HUES64 (cell line): ENCODE data around the gene MYH7B.

ENCODE experiments used
- H3K27ac ChIP-seq: 2 replicates; pipeline ENCODE4 v1.7.0; 2013; ENCODE audit warnings: low read depth, low read length, inconsistent platforms
- H3K27me3 ChIP-seq: 2 replicates; pipeline ENCODE4 v1.6.1; 2013; ENCODE audit warnings: mild to moderate bottlenecking, low read length; ENCODE audit not compliant: insufficient read depth
- H3K36me3 ChIP-seq: 2 replicates; pipeline ENCODE4 v1.6.1; 2013; ENCODE audit warnings: mild to moderate bottlenecking, low read length; ENCODE audit not compliant: insufficient read depth
- H3K4me1 ChIP-seq: 2 replicates; pipeline ENCODE4 v1.6.1; 2013; ENCODE audit warnings: mild to moderate bottlenecking, low read length, moderate library complexity; ENCODE audit not compliant: insufficient read depth
- H3K4me3 ChIP-seq: 2 replicates; pipeline ENCODE4 v1.5.1; 2013; ENCODE audit warnings: mild to moderate bottlenecking, low read length, moderate library complexity
- H3K9ac ChIP-seq: 2 replicates; pipeline ENCODE4 v1.6.1; 2013; ENCODE audit warnings: mild to moderate bottlenecking, low read depth, low read length
- H3K9me3 ChIP-seq: 2 replicates; pipeline ENCODE4 v1.6.1; 2013; ENCODE audit warnings: low read depth, low read length; ENCODE audit not compliant: insufficient read depth
- WGBS: fragments of 150-250, 120-280 bp; methylation state at CpG from one replicate; pipeline ENCODE4 v1.1.7; 2013; ENCODE audit warnings: missing lambda C conversion rate; 5-methylcytosine and 5-hydroxymethylcytosine counted together

MYH7B gene

GRCh38 chr20:34925981-34926380 is 29.7 kb upstream of the MYH7B start:
- peaks cover 45% of the 10 kb centered on the region for H3K36me3 ChIP-seq
- WGBS, result 93% methylated on average over 1 of the region's 1 CpG

GRCh38 chr20:34926581-34926980 is 29.1 kb upstream of the MYH7B start:
- H3K27me3 ChIP-seq, result no peaks in the 10 kb centered on the region
- no peak overlapping the region for H3K4me3 ChIP-seq
- H3K9me3 ChIP-seq, result peaks cover 8% of the 10 kb centered on the region
- 83% methylated on average over 1 of the region's 1 CpG for WGBS
- no peak overlapping the region for H3K9ac ChIP-seq
- no peaks in the 10 kb centered on the region for H3K4me1 ChIP-seq
- peaks cover 51% of the 10 kb centered on the region for H3K36me3 ChIP-seq
- no peak overlapping the region for H3K27ac ChIP-seq

More at GRCh38 chr20:34925981-34926380, 29.7 kb upstream of the MYH7B start:
- Histone ChIP-seq H3K9ac (no peak overlapping the region), H3K4me3 (no peak overlapping the region), H3K4me1 (no peaks in the 10 kb centered on the region), H3K27ac (no peak overlapping the region), H3K9me3 (peaks cover 8% of the 10 kb centered on the region), H3K27me3 (no peaks in the 10 kb centered on the region)

DNA sequence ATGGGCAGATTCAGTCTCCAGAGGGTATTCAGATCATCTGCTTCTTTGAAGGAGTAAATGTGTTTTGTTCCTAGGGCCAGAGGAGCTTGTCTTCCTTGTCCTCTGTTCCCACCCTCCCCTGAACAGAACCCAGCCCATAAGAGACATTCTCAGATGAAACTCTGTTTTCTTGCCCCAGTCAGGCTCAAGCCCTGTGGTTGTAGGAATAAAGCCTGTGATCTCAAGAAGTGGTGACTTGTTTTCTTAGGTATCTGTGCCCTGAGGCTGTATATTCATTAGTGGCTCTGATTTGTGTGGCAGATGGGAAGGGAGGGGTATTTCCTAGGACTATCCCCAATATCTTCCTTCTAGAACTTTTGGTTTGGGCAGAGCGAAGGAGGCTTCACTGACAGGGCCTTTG is 27.9 kb upstream of the MYH7B start:
- no peaks in the 10 kb centered on the region for H3K27me3 ChIP-seq
- no peak overlapping the region for H3K9ac ChIP-seq
- H3K27ac ChIP-seq, result no peak overlapping the region
- peaks cover 58% of the 10 kb centered on the region for H3K36me3 ChIP-seq
- WGBS, result 92% methylated on average over 1 of the region's 1 CpG
- H3K4me3 ChIP-seq, result no peak overlapping the region
- H3K9me3 ChIP-seq, result peaks cover 8% of the 10 kb centered on the region
- no peaks in the 10 kb centered on the region for H3K4me1 ChIP-seq

GRCh38 chr20:34928411-34928810 is 27.3 kb upstream of the MYH7B start:
- WGBS, result 94% methylated on average over 2 of the region's 2 CpGs
- Histone ChIP-seq H3K4me1 (no peaks in the 10 kb centered on the region), H3K4me3 (no peak overlapping the region), H3K27me3 (no peaks in the 10 kb centered on the region), H3K27ac (no peak overlapping the region), H3K9me3 (peaks cover 2% of the 10 kb centered on the region; the same call in 1 of the 2 replicates), H3K36me3 (peaks cover 56% of the 10 kb centered on the region), H3K9ac (no peak overlapping the region)

DNA sequence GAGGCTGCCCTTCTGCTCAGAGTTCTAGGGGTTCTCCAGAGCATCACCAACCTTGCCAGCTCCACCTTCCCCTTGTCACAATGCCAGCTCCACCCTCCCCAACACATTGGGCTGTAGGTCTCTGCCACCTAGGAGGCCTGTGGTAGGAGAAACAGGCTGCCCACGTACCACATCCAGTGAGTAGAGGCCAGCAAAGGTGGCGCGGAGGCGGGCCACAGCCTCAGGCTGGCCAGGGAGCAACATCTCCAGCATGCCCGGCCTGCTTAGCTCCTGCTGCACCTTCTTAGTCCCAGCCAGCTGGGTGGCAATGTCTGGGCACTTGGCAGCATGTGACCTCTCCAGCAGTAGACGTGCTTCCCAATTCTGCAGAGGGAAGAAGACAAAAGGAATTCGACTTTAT is 23.9 kb upstream of the MYH7B start:
- Histone ChIP-seq H3K4me1 (no peaks in the 10 kb centered on the region), H3K4me3 (no peak overlapping the region), H3K27me3 (no peaks in the 10 kb centered on the region), H3K9ac (no peak overlapping the region), H3K36me3 (peaks cover 74% of the 10 kb centered on the region), H3K9me3 (no peaks in the 10 kb centered on the region), H3K27ac (no peak overlapping the region)
- WGBS, result 93% methylated on average over 7 of the region's 7 CpGs

DNA sequence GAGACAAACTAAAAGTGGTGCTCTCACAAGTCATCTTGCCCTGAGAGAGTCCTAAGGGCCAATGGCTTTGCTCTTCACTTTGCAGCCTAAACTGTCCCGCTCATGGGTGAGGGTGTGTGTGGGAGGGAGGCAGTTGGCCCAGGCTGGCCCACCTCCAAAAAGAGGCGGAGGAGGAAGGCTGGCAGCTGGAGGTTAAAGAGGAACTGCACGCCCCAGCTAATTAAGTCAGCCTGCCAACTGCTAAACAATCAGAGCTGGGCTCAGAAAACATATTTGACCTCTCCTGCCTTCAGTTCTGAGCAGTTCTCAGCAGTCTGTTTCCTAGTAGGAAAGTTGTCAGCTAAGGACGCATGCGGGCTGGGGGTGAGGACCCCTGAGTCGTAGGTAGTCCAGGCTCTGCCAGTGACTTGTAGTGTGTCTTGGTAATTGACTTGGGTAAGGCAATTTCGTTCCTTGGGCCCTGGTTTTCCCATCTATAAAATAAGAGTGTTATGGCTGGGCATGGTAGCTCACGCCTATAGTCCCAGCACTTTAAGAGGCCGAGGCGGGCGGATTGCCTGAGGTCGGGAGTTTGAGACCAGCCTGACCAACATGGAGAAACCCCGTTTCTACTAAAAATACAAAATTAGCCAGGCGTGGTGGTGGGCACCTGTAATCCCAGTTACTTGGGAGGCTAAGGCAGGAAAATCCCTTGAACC is 17.1 kb upstream of the MYH7B start:
- Histone ChIP-seq H3K4me1 (no peaks in the 10 kb centered on the region), H3K9me3 (no peaks in the 10 kb centered on the region), H3K27me3 (no peaks in the 10 kb centered on the region), H3K36me3 (peaks cover 69% of the 10 kb centered on the region), H3K27ac (no peak overlapping the region), H3K9ac (no peak overlapping the region), H3K4me3 (no peak overlapping the region)
- 98% methylated on average over 14 of the region's 14 CpGs for WGBS

DNA sequence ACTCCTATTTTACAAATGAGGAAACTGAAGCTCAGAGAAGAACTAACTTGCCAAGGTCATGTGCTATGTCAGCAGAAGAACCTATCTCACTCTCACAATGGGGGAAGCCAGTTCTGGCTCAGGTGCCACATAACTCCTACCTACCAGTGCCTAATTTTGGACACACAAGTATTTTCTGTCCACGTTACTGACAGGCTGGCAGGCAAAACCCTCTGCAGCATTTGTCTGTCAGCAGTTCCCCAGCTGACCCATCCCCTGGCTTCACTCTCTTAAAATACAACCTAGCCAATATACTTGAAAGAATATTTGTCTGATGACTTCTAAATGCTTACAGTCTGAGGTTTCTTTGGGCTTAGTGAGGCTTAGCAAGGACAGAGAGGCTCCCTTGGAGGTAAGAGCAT is 15.6 kb upstream of the MYH7B start:
- no peak overlapping the region for H3K27ac ChIP-seq
- WGBS, result 88% methylated on average over 1 of the region's 1 CpG
- no peaks in the 10 kb centered on the region for H3K27me3 ChIP-seq
- H3K36me3 ChIP-seq, result peaks cover 74% of the 10 kb centered on the region
- H3K9me3 ChIP-seq, result no peaks in the 10 kb centered on the region
- H3K4me1 ChIP-seq, result no peaks in the 10 kb centered on the region
- H3K4me3 ChIP-seq, result no peak overlapping the region
- no peak overlapping the region for H3K9ac ChIP-seq

GRCh38 chr20:34941226-34941625 is 14.4 kb upstream of the MYH7B start:
- no peak overlapping the region for H3K4me3 ChIP-seq
- H3K4me1 ChIP-seq, result no peaks in the 10 kb centered on the region
- H3K27me3 ChIP-seq, result no peaks in the 10 kb centered on the region
- no peak overlapping the region for H3K27ac ChIP-seq
- WGBS, result 93% methylated on average over 4 of the region's 4 CpGs
- peaks cover 73% of the 10 kb centered on the region for H3K36me3 ChIP-seq
- no peaks in the 10 kb centered on the region for H3K9me3 ChIP-seq
- H3K9ac ChIP-seq, result no peak overlapping the region

DNA sequence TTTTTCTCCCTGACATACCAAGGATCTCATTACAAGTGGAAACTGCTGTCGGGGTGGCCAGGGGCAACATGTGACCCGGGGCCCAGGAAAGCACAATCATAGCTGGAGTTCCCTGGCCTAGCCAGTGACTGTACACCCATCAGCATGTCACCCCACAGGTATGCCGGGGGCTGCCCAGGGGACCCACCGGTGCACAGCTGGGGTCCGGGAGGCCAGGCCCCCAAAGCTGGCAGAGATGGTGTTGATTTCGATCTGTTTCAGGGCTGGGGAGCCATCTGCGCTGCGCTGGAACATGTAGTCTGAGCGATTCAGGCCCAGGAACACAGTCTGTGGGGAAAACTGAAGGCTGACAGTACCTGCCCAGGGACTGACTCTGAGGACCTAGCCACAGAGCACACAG is 13.4 kb upstream of the MYH7B start:
- H3K4me3 ChIP-seq, result no peak overlapping the region
- no peak overlapping the region for H3K9ac ChIP-seq
- no peaks in the 10 kb centered on the region for H3K9me3 ChIP-seq
- peaks cover 70% of the 10 kb centered on the region for H3K36me3 ChIP-seq
- H3K4me1 ChIP-seq, result no peaks in the 10 kb centered on the region
- H3K27ac ChIP-seq, result no peak overlapping the region
- 93% methylated on average over 9 of the region's 9 CpGs for WGBS
- H3K27me3 ChIP-seq, result no peaks in the 10 kb centered on the region

DNA sequence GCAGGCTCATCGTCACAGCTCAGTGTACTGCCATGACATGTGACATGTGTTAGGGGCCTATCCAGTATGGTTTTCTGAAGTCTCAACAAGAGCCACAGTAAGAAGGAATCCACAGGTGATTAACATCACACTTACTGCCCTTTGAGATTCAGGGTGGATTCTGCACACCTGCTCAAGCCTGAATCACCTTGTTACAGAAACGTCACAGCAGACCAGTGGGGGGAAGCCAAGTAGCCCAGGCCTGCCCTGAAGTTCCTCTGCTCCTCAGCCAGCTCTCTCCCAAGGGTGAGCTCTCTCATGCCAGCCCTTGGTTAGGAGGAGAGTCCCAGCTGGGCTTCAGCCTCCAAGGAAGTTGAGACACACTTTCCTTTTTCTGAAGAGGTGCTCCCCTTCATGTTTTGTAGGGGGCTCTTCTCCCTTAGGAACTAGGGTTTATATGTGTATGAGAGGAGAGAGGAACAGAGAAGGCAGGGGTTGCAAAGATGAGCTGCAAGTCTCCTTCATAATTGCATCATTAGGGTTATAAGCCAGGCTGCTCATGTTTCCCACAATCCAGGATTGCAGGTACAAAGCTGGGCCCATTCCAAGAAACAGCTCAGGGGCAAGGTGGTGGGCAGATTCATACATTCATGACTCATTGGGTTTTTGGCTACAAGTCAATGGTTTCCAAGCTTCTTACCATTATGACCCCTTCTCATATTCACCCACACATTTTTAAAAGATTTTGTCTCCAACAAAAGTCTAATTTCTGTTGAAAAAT is 11.7 kb upstream of the MYH7B start:
- H3K36me3 ChIP-seq, result peaks cover 63% of the 10 kb centered on the region
- H3K4me1 ChIP-seq, result no peaks in the 10 kb centered on the region
- H3K9ac ChIP-seq, result no peak overlapping the region
- no peaks in the 10 kb centered on the region for H3K27me3 ChIP-seq
- WGBS, result 89% methylated on average over 2 of the region's 2 CpGs
- no peak overlapping the region for H3K4me3 ChIP-seq
- H3K27ac ChIP-seq, result no peak overlapping the region
- H3K9me3 ChIP-seq, result no peaks in the 10 kb centered on the region

- WGBS, result 92% methylated on average over 7 of the region's 7 CpGs
- peaks cover 62% of the 10 kb centered on the region for H3K36me3 ChIP-seq
- no peaks in the 10 kb centered on the region for H3K27me3 ChIP-seq
Measured at GRCh38 chr20:34945315-34946077, 10.2 kb upstream of the MYH7B start.

More at GRCh38 chr20:34945315-34946077, 10.2 kb upstream of the MYH7B start:
- Histone ChIP-seq H3K4me1 (no peaks in the 10 kb centered on the region), H3K9me3 (no peaks in the 10 kb centered on the region), H3K27ac (no peak overlapping the region), H3K9ac (no peak overlapping the region), H3K4me3 (no peak overlapping the region)
